ENCODE data around the gene ZNF680.
"Not testable (repeated sequence)": the region's sequence is repeated elsewhere in the genome, so short reads cannot be mapped to it uniquely, and the experiment has no call there.

Gene ZNF680

DNA sequence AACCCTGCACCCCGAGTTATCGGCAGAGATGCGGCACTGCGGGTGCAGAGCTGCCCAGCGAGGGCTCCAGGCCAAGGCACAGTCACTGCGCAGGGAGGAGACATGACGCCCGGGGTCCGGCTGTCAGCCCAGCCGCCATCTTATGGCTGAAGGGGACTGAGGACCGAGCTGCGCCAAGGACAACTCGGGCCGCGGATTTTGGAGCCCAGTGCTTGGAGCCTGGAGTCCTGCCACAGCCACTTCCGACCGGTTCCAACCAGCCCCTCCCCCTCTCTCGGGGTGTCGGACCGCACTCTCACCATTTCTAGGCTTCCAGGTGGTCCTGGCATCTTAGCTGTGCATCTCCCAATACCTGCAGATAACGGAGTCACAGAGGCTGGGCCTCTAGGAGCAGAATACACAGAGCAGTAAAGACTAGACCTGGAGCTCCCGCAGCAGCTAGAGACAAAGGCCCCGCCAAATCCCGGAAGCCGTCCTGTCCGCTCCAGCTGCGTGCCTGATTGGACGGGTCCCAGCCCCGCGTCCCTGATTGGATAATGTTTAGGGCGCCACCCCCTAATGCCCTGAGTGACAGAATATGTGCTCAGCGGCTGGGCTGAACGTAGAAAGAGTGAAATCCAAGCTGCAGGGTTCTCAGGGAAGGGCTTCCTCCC, at the start of gene ZNF680:
Gene ZNF680 (minus strand): TSS at position 446 of the 653 bp plus-strand sequence. CDS start 117 bp downstream, at position 329.
- in situ Hi-C loops (cut with MboI; ENCODE audit: low sequenced_read_pairs), result no loop called here

DNA sequence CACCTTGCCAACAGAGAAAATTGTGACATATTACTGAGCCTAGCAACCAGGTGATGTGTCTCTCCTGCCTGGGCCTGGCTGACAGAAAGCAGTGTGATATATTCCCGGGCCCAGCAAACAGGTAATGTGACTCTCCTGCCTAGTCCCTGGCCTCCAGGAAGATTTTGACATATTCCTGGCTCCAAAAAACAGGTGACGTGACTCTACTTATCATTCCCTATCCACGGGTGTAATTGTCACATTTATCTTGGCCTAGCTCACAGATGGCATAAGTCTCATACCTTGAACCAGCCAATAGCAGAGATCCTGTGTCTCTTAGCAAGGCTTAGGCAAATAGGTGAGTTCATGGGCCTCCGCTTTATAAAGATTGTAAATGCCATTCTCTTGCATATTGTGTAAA, 49.6 kb upstream of the ZNF680 start:
- in situ Hi-C loops (cut with MboI; ENCODE audit: low sequenced_read_pairs), result no loop called here

DNA sequence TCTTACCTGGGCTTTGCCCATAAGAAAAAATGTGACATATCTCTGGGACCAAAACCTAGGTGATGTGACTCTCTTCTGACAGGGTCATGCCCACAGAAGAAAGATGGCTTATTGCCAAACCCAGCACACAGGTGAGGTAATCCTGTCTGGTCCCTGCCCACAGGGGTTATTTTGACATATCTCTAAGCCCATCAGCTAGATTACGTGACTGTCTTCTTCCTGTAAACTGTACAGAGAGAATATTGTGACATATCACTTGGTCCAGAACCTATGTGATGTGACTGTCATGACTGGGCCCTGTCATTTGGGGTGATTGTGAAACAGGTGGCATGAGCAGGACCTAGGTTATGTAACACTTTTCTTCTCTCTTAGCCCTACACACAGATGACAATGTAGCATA, 48.8 kb upstream of the ZNF680 start:
- in situ Hi-C loops (cut with MboI; ENCODE audit: low sequenced_read_pairs), result no loop called here

- in situ Hi-C loops (cut with MboI; ENCODE audit: low sequenced_read_pairs), result no loop called here
Observed at GRCh38 chr7:64610997-64611396, 48.1 kb upstream of the ZNF680 start.

GRCh38 chr7:64608116-64608910, 45.4 kb upstream of the ZNF680 start:
- in situ Hi-C loops (cut with MboI; ENCODE audit: low sequenced_read_pairs), result no loop called here

GRCh38 chr7:64606385-64606784, 43.5 kb upstream of the ZNF680 start:
- in situ Hi-C loops (cut with MboI; ENCODE audit: low sequenced_read_pairs), result no loop called here

- in situ Hi-C loops (cut with MboI; ENCODE audit: low sequenced_read_pairs), result no loop called here
Observed at GRCh38 chr7:64603271-64603670, 40.4 kb upstream of the ZNF680 start.

- in situ Hi-C loops (cut with MboI; ENCODE audit: low sequenced_read_pairs), result no loop called here
Observed at GRCh38 chr7:64602518-64602917, 39.6 kb upstream of the ZNF680 start.

DNA sequence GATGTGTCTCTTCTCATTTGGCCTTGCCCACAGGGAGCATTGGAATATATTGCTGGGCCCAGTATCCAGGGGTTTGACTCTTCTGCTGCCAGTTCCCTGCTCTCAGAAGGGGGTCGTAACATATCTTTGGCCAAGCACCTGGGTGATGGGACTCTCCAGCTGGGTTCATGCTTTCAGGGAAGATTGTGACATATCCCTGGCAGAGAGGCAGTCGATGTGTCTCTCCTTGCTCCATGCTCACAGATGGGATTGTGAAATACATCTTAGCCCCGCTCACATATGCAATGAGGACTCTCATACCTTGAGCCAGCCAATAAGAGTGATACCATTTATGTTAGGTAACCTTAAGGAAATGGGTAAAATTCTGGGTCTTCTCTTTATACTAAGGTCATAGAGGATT, 39.2 kb upstream of the ZNF680 start:
- in situ Hi-C loops (cut with MboI; ENCODE audit: low sequenced_read_pairs), result no loop called here

- in situ Hi-C loops (cut with MboI; ENCODE audit: low sequenced_read_pairs), result no loop called here
Observed at GRCh38 chr7:64599359-64599758, 36.5 kb upstream of the ZNF680 start.

GRCh38 chr7:64590971-64591370, 28.1 kb upstream of the ZNF680 start:
- in situ Hi-C loops (cut with MboI; ENCODE audit: low sequenced_read_pairs), result no loop called here

GRCh38 chr7:64581926-64582894, 19.3 kb upstream of the ZNF680 start:
- in situ Hi-C loops (cut with MboI; ENCODE audit: low sequenced_read_pairs), result no loop called here

DNA sequence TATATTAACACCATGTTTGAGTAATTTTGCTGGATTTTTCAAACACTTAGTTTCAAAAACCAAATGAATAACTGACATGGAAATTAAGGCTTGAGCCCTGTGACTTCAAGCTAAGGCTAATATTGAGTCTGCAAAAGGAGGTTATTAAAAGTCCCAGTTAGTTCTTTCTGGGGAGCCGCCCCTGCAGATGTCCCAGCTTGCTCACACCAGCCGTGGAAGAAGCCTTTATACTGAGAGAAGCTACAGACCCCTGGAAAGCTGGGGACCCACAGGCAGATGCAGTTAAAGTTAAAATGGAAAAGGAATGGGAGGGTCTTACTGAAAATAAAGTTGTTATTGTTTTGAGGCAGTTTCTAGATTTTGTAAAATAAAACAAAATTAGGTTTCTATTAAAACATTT, 18.5 kb upstream of the ZNF680 start:
- in situ Hi-C loops (cut with MboI; ENCODE audit: low sequenced_read_pairs), result no loop called here

GRCh38 chr7:64574540-64575099, 11.7 kb upstream of the ZNF680 start:
- in situ Hi-C loops (cut with MboI; ENCODE audit: low sequenced_read_pairs), result no loop called here

DNA sequence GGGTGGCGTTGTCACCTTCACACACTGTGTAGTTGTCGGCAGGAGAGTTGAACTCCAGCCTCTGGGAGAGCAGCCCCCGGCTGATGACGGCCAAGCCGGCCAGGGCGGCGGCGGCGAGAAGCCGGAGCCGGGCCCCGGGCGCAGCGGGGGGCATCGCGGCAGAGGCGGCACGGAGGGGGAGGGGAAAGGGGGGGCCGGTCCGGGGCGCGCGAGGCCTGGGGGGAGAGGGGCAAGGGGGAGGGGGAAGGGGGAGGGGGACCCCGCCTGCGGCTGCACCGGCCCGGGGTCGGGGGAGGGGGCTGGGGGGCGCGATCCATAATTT, 7.4 kb upstream of the ZNF680 start:
- in situ Hi-C loops (cut with MboI; ENCODE audit: low sequenced_read_pairs), result not testable (repeated sequence)

DNA sequence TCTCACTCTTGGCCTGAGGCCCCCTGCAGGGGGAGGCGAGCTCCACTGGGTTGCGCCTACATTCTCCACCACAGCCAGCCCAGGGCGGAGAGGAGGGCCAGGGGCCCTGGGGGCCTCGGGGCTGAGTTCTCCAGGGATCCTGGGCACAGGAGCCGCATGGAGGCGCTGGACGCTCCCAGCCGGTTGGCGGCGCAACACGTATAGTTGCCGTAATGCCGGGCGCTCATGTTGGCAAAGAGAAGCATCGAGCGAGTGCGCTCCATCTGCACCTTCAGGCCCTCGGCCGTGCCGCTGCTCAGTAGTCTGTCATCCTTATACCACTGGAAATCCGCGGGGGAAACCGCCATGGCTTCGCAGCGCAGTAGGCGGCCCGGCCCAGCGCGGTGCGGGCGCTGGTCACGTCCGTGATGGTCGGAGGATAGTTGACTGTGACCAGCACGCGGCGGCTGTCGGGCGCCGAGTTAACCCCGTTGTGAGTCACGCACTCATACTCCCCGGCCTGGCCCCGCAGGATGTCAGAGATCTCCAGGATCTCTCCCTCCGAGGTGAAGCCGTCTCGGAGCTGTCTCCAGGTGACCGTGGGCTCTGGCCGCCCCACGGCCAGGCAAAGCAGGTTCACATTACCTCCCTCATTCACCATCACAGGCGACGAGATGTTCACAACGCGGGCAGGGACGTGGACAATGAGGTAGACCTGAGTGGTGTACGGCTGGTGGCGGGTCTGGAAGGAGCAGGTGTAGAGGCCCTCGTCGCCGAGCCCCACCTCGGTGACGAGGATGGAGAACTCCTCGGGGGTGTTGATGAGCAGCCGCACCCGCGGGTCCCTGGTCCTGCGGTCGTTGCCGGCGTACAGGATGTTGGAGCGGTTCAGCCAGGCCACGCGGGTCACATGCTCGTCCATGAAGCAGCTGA, 6.8 kb upstream of the ZNF680 start:
- in situ Hi-C loops (cut with MboI; ENCODE audit: low sequenced_read_pairs), result not testable (repeated sequence)

DNA sequence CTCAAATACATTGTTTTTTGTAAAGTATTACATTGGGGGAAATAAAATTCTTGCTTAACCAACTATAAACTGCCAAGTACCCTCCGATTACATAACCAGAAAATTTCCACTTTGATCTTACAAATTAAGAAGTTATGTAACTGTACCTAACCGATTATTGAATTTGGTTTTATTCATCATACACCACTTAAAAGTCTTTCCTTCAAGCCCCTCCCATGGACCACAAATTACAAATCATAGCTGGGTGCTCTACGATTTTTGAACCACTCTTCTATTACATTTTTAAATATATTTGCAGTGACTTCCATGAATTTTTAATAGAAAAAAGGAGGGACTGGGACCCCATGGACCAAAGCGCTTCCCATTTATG, 630 bp downstream of the ZNF680 start:
- in situ Hi-C loops (cut with MboI; ENCODE audit: low sequenced_read_pairs), result no loop called here

DNA sequence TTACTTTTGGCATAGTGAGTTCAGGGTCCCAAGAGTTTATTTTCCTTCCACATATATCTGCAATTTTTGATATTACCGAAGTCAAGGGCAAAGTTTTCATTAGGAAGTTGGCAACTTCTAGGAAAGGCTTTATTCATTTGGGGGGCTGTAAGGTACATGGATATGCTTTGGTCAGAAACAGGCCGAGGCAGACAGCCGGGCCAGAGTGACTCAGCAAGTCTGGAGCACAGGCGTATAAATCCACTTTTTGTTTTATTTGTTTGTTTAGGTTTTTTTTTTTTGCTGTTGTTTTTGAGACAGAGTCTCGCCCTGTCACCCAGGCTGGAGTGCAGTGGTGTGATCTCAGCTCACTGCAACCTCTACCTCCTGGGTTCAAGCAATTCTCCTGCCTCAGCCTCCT, 3.7 kb downstream of the ZNF680 start:
- in situ Hi-C loops (cut with MboI; ENCODE audit: low sequenced_read_pairs), result no loop called here

DNA sequence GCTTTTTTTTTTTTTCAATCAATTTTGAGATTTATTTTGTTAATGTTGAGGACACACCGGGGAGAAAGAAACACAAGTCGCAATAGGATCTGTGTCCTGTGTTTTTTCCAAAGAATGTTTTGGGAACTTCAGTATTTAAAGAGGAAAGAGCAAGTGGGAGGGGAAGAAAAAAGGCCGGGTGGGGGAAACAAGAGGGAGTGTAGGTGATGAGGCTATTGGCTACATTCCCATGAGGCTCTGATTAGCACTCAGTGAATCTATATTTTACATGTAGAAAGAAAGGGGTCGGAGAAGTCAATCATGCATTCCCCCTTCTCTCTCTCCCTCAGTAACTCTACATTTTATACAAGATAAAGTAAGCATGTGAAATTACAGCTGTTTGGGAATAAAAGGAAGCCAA, 4.1 kb downstream of the ZNF680 start:
- in situ Hi-C loops (cut with MboI; ENCODE audit: low sequenced_read_pairs), result no loop called here

DNA sequence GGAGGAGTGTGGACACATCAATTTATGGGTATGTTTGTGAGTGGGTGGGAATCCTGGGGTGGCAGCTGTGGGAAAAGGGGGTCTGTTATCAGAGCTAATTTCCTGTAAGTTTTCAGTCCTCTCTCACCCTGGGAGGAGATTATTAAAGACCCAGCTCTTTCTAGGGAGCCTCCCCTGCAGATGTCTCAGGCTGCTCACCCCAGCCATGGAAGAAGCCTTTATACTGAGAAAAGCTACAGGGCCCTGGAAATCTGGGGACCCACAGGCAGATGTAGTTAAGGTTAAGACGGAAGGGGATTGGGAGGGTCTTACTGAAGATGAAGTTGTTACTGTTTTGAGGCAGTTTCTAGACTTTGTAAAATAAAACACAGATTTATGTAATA, 4.6 kb downstream of the ZNF680 start:
- in situ Hi-C loops (cut with MboI; ENCODE audit: low sequenced_read_pairs), result no loop called here

Data from HL-60/S4 treated with retinoic acid at 250 ng/mL for 4 days and 3 days (cell line).